GM18909 (cell line): ENCODE data around the gene PHF10.
A peak's percentile ranks its signal among the peaks of the same experiment; 100 is the strongest.

Experiments
- ATAC-seq: cut with Tn5 transposase; IDR thresholded peaks from one replicate; pipeline ENCODE4 v1.9.1; 2021; ENCODE audit warnings: mild to moderate bottlenecking; ENCODE audit not compliant: unreplicated experiment, poor library complexity

PHF10 gene

DNA sequence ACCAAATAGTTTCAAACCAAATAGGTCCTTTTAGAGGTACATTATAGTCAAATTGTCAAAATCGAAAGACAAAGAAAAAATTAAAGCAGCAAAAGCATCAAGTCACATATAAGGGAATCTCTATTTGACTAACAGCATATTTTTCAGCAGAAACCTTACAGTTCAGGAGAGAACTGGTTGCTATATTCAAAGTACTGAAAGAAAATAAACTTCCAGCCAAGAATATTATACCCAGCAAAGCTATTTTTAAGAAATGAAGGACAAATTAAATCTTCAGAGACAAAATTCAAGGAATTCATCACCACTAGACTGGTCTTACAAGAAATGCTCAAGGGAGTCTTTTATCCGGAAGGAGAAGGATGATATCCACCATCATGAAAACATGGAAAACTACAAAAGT, 38.4 kb downstream of the PHF10 start:
- no peak for ATAC-seq

DNA sequence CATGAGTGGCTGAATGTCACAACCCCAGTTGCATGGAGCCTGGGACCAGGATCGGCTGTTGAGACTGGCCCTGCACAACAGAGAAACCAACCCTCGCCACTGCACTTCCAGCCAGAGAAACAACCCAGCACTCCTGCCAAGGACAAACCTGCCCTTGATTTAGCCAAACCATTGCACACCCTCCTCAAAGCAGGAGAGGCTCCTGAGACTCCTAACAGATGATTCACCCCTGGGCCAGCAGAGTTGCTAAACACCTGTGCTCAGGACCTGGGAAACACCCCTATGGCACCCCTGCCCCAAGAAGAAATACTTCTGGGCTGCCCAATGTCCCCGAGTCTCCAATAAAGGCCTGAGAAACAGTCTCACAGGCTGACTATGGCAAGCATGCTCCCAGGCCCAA, 40.2 kb downstream of the PHF10 start:
- ATAC-seq: no peak

DNA sequence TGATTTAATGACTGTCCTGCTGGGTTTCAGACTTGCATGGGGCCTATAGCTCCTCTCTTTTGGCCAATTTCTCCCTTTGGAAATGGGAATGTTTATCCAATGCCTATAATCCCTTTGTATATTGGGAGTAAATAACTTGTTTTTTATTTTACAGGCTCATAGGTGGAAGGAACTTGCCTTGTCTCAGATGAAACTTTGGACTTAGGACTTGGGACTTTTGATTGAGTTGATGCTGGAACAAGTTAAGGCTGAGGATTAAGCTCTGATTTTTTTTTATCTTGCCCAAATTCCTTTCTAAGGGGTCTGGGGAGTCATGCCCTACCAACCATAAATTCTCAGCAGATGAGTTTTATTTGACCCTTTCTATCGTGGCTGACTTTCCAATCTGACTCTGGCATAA, 46.0 kb downstream of the PHF10 start:
- ATAC-seq: no peak

DNA sequence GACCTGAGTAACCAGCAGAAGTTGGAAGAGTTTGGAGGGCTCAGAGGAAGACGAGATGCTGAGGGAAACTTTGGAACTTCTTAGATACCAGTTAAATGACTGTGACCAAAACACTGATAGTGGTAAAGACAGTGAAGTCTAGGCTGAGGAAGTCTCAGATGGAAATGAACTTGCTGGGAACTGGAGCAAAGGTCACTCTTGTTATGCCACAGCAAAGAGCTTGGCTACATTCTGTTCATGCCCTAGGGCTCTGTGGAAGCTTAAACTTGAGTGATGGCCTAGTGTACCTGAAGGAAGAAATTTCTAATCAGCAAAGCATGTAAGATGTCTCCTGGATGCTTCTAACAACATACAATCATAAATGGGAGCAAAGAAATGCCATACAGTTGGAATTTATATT, 47.2 kb downstream of the PHF10 start:
- no peak for ATAC-seq

GRCh38 chr6:169675011-169675410, 49.3 kb downstream of the PHF10 start:
- no peak for ATAC-seq

- ATAC-seq: no peak
These were observed 52.7 kb downstream of the PHF10 start for GRCh38 chr6:169671563-169671962.

- ATAC-seq: no peak
These were observed 54.4 kb downstream of the PHF10 start for GRCh38 chr6:169669889-169670288.

DNA sequence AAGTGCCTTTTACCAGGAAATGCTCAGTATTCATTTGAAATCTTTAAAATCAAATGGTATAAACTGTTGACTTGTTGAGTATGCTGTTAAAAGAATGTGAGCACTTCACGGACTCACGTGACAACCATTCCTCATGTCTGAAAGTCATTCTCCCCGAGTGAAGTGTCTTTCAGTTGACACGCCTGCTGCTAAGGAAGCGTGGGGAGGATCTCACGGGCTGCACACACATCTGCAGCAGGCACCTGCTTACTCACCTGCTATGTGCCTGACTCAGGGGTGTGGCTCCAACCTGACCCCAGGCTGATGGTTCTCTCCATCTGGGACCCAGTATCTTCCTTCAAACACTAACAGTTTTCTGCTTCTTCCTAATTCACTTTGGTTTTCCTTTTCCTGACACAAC, 55.2 kb downstream of the PHF10 start:
- no peak for ATAC-seq

DNA sequence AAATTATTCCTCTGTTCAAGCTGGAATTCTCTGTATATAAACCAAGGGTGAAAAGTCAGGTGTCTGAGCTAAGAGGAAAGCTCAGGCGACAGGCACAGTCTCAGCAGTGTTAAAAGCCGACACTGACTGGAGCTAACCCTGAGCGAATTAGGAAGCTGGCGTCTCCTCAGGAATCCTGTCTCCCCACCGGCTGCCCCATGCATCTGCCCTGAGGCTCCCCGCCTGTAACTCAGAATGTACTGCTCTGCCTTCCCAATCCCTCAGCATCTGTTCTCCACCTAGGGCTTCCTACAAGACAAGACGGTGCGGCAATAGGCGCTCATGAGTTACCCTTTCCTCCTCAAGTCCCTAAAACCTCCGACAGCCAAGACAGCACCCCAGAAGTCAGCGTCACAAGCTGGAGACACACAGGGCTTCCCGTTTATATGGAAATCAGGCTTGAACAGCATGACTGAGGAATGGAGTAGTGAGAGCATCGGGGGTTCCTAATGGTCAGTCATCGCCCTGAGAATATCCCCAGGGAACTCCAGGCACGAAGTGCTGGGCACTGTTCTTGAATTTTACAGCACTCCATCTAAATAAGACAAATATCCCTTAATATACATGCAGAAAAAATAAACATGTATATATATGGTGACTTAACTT, 56.0 kb downstream of the PHF10 start:
- no peak for ATAC-seq

- ATAC-seq: no peak
These were observed 56.6 kb downstream of the PHF10 start for GRCh38 chr6:169667716-169668115.

GRCh38 chr6:169666441-169666840, 57.9 kb downstream of the PHF10 start:
- no peak for ATAC-seq

DNA sequence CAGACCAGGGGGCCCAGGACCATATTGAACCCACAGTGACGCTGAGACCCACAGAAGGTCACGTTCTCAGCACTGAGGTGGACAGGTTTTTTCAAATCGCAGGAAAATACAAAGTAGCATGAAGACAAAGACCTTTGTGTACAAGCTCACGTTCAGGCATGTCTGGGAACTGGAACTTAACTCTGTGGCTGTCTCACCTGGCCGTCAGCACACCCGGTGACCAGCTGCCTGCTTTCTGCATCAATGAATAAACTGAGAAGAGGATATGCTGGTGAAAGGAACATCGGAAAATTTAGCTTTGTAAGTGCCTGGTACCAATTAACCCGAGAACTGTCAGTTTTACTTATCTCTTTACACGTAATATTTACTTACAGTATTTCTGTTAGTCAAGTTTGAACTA, 59.0 kb downstream of the PHF10 start:
- ATAC-seq: no peak

GRCh38 chr6:169664227-169664626, 60.1 kb downstream of the PHF10 start:
- no peak for ATAC-seq

- ATAC-seq: no peak
These were observed 60.8 kb downstream of the PHF10 start for GRCh38 chr6:169663468-169663867.

DNA sequence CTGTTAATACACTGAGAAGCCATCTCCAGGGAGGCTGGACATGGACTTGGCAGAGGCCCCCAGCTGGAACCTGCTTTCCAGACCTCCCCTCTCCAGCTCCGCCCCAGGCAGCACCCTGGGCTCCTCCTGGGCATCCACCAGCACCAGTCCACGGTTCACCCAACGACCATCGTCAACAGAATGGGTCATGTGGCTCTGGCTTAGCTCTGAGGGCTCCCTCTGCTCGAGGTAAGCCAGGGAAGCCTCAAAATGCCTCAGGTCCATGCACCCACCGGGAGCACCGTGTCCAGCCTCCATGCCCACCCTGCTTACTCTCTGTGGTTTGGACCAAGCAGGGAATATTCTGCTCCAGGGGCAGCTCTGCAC, 62.9 kb downstream of the PHF10 start:
- no peak for ATAC-seq

- no peak for ATAC-seq
These were observed 63.4 kb downstream of the PHF10 start for GRCh38 chr6:169660751-169661390.

GRCh38 chr6:169659820-169660610, 64.3 kb downstream of the PHF10 start:
- no peak for ATAC-seq

DNA sequence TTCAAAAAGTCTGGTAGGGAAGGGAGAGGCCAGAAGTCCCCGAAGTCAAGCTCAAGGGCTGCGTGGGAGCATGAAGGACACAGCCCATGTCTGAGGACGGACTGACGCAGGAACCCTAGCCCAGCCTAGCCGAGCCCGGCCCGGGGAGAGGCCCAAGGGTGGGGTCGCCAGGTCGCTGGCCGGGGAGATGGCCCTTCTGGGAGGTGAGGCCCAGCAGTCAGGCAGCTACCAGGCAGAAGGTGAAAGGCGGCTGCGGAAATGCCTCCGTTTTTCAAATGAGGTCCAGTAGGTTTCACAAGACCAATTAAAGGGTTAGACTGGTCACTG, 67.1 kb downstream of the PHF10 start:
- ATAC-seq: no peak

DNA sequence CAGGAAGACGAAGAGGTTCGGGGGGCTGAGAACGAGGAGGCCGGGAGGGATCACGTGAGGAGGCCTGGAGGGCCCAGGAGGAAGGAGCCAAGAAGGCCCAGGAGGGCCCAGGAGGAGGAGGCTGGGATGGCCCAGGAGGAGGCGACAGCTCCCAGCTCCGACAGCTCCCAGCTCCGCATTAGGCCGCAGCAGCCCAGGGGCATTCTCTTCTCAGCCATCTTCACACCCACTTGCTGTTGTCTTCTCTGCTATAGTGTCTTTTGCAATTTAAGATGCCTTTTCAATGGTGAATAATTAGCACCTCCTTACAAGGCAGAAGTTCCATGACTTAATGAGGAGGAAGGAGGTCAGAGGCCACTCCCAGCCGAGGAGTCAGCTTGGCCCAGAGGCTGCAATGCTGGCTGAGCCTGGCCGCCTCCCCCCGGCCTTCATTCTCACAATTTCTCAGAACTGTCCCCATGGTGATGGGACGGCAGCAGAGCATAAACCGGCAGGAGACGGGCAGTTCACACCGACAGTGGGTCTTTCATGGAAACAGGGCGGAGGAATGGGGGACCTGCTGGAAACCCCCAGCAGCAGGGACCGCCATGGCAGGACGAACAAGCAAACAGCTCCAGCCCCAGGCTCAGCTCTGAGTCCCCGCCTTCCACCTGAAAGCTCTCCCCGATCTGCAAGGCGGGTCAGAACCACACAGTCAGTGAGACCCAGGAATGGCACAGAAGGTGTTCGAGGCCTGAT, 67.6 kb downstream of the PHF10 start:
- no peak for ATAC-seq

GRCh38 chr6:169654598-169655391, 69.5 kb downstream of the PHF10 start:
- ATAC-seq: peak; percentile 92
